ENCODE results near the gene ATP13A2.

Gene ATP13A2, protein sequence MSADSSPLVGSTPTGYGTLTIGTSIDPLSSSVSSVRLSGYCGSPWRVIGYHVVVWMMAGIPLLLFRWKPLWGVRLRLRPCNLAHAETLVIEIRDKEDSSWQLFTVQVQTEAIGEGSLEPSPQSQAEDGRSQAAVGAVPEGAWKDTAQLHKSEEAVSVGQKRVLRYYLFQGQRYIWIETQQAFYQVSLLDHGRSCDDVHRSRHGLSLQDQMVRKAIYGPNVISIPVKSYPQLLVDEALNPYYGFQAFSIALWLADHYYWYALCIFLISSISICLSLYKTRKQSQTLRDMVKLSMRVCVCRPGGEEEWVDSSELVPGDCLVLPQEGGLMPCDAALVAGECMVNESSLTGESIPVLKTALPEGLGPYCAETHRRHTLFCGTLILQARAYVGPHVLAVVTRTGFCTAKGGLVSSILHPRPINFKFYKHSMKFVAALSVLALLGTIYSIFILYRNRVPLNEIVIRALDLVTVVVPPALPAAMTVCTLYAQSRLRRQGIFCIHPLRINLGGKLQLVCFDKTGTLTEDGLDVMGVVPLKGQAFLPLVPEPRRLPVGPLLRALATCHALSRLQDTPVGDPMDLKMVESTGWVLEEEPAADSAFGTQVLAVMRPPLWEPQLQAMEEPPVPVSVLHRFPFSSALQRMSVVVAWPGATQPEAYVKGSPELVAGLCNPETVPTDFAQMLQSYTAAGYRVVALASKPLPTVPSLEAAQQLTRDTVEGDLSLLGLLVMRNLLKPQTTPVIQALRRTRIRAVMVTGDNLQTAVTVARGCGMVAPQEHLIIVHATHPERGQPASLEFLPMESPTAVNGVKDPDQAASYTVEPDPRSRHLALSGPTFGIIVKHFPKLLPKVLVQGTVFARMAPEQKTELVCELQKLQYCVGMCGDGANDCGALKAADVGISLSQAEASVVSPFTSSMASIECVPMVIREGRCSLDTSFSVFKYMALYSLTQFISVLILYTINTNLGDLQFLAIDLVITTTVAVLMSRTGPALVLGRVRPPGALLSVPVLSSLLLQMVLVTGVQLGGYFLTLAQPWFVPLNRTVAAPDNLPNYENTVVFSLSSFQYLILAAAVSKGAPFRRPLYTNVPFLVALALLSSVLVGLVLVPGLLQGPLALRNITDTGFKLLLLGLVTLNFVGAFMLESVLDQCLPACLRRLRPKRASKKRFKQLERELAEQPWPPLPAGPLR
- 27.4 to 34.7 (median 29.2) reads per million in 4 donors for total RNA-seq

DNA sequence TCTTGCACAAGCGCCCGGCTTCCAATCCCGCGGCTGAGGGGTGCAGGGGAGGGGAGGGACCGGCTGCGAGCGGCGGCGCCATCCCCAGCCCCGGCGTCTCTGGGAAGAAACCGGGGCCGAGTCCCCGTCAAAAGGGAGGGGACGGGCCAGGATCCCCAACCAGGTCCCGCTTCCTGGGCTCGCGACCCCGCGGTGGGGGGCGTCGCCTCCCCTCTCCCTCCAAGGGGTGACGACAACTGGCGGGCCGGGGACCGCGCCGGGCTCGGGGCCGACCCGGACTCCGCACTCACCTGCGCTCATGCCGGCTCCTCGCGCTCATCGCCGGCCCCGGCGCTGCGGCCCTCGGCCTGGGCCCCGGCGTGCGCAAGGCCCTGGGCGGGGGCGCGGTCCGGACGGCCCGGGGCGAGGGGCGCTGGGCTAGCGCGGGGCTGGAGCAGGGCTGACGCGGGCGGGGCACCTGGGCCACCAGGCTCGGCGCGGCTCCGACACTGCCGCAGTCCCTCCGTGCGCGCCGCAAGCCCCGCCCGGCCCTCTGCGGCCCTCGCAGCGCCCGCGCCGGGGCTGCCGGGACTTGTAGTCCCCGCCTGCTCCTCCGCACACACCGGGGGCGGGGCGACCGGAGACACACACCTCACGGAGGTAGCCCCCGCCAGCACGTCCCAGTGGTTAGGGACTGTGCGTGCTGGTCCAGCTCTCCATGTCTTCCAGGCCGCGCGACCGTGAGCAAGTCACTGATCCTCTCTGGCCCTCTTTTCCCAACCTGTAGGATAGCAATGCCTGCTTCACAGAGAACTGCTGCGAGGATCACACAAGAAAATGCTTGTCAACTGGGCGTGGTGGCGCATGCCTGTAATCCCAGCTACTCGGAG lies at the start of gene ATP13A2:
Gene ATP13A2, minus strand, starts transcription at position 490 of the 869 bp plus-strand sequence. Its CDS starts 190 bp downstream, at position 300.
- peak; percentile 65 to 86 (median 75) for DNase-seq

DNA sequence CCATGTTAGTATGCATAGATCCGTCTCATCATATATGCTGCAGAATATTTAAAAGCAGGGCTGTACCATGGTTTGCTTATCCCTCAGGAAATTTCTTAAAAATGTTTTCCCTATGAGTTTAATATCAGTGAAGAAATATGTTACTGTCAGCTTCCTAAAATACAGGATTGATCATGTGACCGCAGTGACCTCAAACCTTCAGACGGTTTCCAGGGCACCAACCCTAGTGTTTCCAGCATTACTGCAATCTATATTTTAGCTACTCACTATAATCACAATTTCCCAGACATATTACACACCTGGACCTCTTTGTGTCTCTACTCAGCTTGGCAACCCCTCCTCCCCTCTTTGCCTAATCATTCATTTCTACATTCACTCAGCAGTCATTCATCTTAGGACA lies 49.8 kb upstream of the ATP13A2 start:
- no peak for DNase-seq

DNA sequence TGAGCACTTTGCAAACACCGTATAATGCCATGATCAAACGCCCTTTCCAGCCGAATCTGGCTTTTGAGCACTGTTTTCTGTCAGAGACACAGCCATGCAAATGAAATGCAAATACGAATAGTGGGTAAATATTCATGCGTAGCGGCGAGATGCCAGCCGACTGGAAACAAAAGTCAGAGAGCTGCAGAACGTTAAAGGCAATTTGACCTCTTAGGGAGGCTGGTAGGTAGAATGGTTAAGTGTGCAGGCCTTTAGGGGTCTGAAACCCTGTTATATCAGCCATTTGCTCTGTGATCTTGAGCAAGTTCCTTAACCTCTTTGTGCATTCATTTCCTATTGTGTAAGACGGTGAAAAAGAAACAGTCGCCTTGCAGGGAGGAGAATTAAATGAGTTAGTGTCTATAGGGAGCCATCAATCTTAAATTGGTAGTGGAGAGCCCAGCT lies 48.6 kb upstream of the ATP13A2 start:
- no peak for DNase-seq

DNA sequence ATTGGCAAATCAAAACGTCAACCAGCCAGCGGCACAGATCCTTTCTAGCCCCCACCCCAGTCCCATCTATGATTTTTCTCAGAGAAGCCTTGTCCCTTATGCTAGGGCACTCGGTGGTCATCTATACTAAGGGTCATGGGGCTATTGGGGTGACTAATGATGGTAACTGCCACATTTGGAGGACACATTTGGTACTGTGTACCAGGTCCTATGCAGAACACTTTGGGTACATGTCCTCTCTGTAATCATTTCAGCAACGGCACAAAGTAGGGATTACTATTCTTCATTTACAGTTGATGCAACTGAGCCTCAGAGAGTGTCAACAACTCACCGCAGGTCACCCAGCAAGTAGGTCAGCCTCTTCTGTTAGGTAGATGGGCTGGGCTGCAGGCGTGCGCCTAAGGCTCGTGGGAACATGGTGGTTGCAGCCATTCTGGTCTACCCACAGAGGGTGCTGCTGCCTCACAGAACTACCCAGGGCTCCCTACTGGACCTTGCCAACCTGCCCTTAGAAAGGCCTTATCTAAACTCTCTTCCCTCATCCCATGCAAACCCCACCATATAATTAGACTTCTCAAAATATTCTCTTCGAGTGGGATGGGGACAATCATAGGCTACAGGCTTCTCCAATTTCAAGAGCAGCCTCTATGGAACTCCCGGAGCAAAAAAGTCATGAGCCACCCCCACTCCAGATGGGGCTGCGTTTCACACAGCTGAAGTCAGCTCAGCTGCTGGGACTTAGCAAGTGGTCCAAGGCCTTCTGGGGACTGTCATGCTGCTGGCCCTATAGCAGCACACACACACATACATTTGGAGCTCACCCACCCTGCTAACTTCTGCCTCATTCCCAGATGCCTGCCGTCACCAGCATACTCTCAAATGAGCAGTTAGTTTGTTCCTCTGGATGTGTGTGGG lies 47.9 kb upstream of the ATP13A2 start:
- DNase-seq: peak in 2 of 5 donors; percentile 21 to 39

DNA sequence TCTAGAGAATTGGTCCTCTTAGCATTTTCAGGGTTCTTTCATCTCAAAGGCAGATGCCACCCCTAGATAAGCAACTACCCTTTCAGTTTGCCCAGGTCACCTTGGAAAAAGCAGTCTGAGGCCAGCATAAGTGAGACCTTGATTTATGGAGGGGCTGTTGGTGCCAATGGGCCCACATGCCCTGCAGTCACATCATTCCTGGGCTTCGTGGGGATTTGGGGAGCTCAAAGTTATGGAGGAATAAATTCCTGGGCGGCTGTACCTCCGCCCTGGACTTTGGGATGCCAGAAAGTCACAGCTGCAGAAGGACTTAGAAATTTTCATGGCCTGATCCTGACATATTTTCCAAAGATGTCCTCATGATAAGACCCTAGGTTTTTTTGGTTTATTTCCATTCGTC lies 44.8 kb upstream of the ATP13A2 start:
- DNase-seq: no peak

DNA sequence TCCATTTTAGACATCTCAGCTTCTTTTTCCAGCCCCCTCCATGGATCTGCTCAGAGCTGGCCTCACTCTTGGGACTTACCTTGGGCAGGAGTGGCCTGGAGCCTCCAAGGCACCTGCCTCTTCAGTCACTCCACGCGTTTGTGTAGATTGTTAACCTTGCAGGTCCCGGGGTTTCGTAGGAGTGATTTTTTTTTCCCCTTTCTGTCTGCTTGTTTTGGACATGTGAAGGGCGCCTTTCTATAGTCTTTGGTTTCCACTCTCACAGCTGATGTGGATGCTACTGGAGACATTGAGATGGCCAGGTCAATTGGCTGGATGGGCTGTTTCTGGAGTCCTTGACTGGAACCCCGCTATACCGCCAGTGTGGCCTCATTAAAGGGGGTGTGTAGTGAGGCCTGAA lies 44.1 kb upstream of the ATP13A2 start:
- DNase-seq: no peak

DNA sequence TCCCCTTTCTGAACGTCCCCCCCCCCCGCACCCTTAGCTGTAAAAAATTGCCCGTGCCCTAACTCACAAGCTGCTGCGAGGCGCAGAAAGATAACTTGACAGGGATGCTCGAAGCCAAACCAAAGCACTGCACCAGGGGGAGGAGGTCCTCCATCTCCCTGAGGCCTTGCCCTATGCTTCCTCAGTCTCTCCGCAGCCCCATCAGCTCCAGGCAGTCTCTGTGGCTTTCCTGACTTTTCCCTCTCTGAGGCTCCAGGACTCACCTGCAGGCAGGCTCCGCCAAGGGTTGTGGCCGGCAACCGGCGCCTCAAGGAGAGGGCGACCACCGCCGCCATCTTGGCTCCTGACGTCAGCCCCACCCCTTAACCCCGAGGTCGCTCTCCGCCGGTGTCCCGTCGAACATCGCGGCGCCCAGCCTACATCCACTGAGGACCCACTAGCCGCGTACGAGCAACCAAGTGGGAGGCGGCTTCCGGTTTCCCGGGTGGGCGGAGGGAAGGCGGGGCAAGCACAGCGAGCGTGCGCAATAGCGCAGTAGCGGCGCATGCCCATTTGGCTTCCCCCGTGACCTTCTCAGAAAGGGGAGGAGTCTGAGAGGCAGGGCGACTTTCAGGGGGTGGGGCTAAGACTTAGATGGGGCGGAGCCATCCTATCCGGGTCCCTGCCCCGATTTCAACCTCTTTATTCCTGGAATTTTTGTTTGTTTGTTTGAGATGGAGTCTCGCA lies 42.1 kb upstream of the ATP13A2 start, which contains the start of gene SDHB:
Gene SDHB, minus strand, starts transcription at position 348 of the 726 bp plus-strand sequence. Its CDS starts 13 bp downstream, at position 335.
- DNase-seq: peak; percentile 96 to 98 (median 97)

DNA sequence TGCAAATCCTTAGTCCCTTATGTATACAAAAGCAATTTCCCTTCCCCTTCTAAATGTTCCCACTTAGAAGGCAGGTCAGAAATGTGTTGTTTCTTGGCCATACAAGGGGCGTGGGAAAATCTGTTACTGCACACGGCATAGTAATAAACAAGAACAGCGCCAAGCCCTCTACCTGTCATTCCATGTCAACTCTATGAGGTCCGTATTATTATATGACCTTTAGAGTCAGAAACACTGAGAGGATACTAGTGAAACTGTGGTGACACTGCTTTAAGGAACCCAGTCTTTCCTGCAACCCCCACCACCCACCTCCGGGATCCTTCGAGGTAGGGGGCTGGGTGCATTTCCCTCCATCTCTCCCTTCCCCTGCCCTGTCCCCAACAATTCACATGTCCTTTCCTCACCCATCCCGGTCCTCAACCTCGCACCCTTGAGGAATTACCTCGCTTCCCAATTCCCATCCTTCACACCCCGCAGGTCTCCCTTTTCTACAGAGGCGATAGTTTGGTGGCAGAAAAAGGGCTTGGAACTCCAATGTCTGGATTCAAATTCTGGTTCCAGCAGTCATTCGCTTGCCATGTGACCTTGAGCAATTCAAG lies 41.5 kb upstream of the ATP13A2 start:
- DNase-seq: no peak

DNA sequence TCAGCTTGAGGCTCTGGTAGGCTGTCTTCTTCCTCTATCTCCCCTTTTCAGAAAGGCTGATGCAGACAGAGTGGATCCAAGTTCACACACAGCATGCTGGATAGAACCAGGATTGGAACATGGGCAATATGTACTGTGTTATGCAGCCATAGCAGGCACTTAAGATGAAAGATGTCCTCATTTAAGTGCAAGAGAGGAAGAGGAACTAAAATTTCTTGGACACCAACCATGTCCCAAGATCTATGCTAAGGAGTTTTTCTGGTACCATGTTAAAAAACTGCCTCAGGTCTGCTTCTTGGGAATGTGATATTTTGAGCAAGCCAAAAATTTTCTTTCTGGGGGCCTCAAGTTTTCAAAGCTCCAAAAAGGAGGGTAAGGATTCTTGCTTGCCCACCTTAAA lies 40.9 kb upstream of the ATP13A2 start:
- DNase-seq: no peak

DNA sequence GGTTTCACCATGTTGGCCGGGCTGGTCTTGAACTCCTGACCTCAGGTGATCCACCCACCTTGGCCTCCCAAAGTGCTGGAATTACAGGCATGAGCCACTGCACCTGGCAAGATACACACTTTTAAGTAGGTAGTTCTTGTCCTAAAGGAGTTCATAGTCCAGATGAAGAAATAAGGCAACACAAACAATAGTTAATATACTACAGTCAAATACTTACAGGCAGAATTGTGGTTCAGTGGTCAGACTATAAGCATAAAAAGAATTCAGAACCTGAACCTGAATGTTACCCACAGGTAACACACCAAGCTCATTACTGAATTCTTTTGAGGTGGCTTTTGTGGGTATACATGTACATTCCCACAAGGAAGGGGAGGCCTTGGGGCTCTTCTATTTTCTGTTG lies 40.3 kb upstream of the ATP13A2 start:
- DNase-seq: no peak

DNA sequence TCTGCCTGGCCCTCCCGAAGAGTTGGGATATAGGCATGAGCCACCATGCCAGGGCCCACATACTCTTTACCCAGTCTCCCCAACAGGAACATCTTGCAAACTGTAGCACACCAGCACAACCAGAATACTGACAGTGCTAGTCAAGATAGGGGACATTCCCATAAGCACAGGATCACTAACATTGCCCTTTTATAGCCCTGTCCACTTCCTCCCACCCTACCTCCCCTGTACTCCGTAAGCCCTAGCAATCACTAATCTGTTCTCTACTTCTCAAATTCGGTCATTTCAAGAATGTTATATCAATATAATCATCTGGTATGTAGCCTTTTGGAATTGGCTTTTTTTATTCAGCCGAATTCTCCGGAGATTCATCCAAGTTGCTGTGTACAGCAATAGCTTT lies 36.2 kb upstream of the ATP13A2 start:
- DNase-seq: no peak

DNA sequence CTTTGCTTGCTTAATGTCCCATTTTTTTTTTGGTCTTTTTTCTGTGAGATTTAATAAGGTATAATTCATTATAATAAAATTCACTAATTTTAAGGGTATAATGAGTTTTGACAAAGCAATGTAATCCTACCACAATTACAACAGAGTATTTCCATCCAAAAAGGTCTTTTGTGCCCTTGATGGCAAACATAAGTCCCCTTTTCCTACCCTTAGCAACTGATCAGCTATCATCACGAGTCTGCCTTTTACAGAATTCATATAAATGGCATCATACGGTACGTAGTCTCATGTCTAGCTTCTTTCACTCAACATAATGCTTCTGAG lies 34.6 kb upstream of the ATP13A2 start:
- no peak for DNase-seq

DNA sequence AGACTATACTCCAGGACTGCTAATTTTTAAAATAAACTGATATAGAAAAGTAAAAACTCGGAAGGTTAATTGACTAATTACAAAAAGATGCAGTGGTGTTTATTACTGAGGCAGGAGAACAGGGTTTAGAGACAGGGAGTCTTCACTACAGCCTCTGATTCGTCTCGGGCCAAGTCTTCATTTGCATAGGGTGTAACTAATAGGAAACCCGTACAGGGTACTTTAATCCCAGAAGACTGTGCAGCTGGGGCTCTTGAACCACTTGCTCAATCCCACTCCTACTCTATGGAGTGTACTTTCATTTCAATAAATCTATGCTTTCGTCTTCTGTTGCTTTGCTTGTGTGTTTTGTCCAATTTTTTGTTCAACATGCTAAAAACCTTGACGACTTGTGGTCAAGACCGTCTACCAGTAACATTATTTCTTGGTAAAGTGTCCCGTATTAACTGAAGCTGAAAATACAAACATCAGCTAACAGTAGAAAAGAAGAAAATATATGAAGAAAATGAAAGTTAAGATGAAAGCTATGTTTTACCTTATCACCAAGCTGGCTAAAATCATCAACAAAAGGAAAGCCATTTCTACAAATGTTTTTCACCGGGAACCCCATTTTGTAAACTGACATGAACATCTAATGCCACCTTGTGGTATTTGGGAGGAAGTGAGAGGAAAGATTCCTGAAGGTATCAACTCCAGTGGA lies 34.1 kb upstream of the ATP13A2 start:
- peak in 1 of 5 donors; percentile 16 for DNase-seq

DNA sequence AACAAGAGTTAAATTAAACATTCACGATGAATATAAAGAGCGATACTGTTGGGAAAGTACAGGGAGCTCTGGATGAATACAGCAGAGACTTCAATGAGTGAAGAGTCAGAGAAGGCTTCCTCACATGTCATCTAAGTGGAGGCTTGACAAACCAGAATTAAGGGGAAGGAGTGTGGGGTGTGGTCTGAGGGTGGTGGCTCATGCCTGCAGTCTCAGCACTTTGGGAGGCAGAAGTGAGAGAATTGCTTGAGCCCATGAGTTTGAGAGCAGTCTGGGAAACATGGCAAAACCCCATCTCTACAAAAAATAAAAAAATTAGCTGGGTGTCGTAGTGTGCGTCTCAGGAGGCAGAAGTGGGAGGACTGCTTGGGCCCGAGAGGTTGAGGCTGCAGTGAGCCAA lies 33.4 kb upstream of the ATP13A2 start:
- DNase-seq: no peak

DNA sequence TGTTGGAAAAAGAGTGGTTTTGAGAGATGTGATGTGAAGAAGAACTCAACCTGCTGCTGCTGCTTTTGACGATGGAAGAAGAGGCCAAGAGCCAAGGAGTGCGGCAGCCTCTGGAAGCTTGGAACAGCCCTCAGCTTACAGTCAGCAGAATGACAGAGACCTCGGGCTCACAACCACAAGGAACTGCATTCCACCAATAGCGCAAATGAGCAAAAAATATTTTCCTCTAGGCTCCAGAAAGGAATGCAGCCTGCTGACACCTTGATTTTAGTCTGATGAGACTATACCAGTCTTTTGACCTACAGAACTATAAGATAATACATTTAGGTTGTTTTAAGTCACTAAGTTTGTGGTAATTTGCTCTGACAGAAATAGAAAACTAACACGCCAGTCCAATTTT lies 31.9 kb upstream of the ATP13A2 start:
- DNase-seq: no peak

DNA sequence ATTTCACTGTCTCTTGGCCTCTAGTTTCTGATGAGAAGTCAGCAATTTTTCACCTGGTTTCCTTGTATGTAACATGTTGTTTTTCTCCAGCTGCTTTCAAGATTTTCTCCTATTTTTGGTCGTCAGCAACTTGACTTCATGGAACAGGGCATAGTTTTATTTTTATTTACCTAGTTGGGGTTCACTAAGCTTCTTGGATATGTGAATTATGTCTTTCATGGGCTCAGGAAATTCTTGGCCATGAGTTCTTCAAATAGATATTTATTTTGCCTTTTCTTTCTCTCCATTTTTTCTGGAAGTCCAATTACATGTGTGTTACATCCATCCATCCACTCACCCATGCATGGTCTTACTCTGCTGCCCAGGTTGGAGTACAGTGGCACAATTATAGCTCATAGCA lies 28.4 kb upstream of the ATP13A2 start:
- DNase-seq: no peak

DNA sequence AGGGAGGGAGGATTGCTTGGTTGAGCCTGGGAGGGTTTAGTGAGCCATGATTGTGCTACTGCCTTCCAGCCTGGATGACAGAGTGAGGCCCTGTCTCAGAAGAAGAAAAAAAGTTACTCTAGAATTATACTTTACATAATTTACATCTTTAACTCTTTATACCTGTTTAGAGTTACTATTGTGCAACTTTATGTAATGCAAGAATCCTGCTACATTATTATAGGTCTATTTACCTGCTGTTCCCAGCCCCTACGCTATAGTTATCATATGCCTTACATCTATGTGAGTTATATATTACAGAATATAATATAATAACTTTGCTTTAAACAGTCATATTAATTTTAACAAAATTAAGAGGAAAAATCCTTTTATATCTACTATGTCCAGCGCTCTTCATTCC lies 27.8 kb upstream of the ATP13A2 start:
- DNase-seq: no peak

DNA sequence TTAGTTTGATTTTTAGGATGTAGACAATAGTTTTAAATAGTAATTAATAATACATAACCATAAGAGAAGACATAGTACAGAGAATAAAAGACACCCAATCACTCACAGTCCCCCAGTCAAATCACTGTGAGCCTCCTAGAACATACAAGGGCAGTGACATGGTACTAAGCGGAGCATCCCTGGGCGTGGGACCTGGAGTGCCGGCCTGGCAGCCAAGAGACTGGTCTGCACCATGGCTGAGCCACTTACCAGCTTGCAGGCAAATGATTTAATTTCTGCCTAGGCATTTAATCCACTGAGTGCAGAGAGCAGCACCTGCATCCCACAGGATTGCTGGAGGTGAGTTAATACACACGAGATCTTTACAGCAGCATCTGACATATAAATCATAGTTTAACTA lies 21.8 kb upstream of the ATP13A2 start:
- DNase-seq: no peak

DNA sequence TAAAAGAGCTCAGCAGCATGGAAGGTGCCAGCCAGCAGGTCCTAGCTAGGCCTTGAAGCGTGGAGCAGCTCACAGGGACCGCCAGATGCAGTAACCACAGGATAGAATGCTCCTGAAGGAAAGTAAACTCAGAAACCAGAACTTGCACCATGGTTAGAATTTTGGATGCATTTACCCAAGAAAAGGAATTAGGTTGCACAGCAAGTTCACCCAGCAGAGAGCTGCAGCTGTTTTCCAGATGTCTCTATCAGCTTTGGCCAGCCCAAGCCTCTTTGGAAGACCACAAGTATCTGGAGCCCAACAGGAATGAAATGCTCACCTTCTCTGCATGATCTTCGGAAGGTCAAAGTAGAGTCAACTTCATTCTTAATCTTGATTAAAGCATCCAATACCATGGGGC lies 21.0 kb upstream of the ATP13A2 start:
- DNase-seq: no peak
